AG20443 (cell line): ENCODE measurements around the gene ZBTB11.
A peak's percentile ranks its signal among the peaks of the same experiment; 100 is the strongest.
"Not testable (repeated sequence)": the region's sequence is repeated elsewhere in the genome, so short reads cannot be mapped to it uniquely, and the experiment has no call there.

Experiments used
- DNase-seq: peaks from one replicate; pipeline ENCODE4 v3.0.0; 2012; ENCODE audit warnings: low spot score, mixed read lengths

ZBTB11 gene

GRCh38 chr3:101643861-101644613, 32.9 kb downstream of the ZBTB11 start:
- DNase-seq = no peak

GRCh38 chr3:101643009-101643844, 33.7 kb downstream of the ZBTB11 start:
- DNase-seq = no peak

GRCh38 chr3:101642441-101642840, 34.5 kb downstream of the ZBTB11 start:
- no peak for DNase-seq

- DNase-seq = not testable (repeated sequence)
Measured at GRCh38 chr3:101641397-101642115, 35.4 kb downstream of the ZBTB11 start.

GRCh38 chr3:101640256-101640655, 36.7 kb downstream of the ZBTB11 start:
- no peak for DNase-seq

- no peak for DNase-seq
Measured at GRCh38 chr3:101639280-101639963, 37.5 kb downstream of the ZBTB11 start.

- DNase-seq = no peak
Measured at GRCh38 chr3:101638261-101638745, 38.6 kb downstream of the ZBTB11 start.

GRCh38 chr3:101637451-101637850, 39.5 kb downstream of the ZBTB11 start:
- no peak for DNase-seq

- DNase-seq = peak; percentile 63
Measured at GRCh38 chr3:101635954-101636798, 40.8 kb downstream of the ZBTB11 start.

- DNase-seq = no peak
Measured at GRCh38 chr3:101635345-101635744, 41.6 kb downstream of the ZBTB11 start.

- DNase-seq = no peak
Measured at GRCh38 chr3:101634591-101635196, 42.2 kb downstream of the ZBTB11 start.

GRCh38 chr3:101633186-101633585, 43.7 kb downstream of the ZBTB11 start:
- no peak for DNase-seq

- DNase-seq = no peak
Measured at GRCh38 chr3:101632586-101632985, 44.3 kb downstream of the ZBTB11 start.

- DNase-seq = not testable (repeated sequence)
Measured at GRCh38 chr3:101631959-101632358, 45.0 kb downstream of the ZBTB11 start.

- DNase-seq = no peak
Measured at GRCh38 chr3:101631098-101631796, 45.7 kb downstream of the ZBTB11 start.

GRCh38 chr3:101629219-101629618, 47.7 kb downstream of the ZBTB11 start:
- no peak for DNase-seq

- no peak for DNase-seq
Measured at GRCh38 chr3:101625879-101626278, 51.1 kb downstream of the ZBTB11 start.

GRCh38 chr3:101624857-101625256, 52.1 kb downstream of the ZBTB11 start:
- no peak for DNase-seq

GRCh38 chr3:101623656-101624055, 53.3 kb downstream of the ZBTB11 start:
- no peak for DNase-seq

GRCh38 chr3:101619734-101620133, 57.2 kb downstream of the ZBTB11 start:
- no peak for DNase-seq
